Central memory CD8-positive, alpha-beta T cell (primary cell): ENCODE results near the gene SDC3.

ENCODE experiments used
- ATAC-seq: fragments of 150-1000 bp; cut with Tn5 transposase; replicated peaks from 2 replicates; pipeline ENCODE4 v1.10.0; 2022; ENCODE audit warnings: mild to moderate bottlenecking, moderate FRiP score, moderate number of reproducible peaks; ENCODE audit not compliant: poor library complexity, severe bottlenecking; ENCODE audit errors: extremely low read depth
- DNase-seq, 2 donors: peaks; one replicate each; pipeline ENCODE4 v3.0.0; 2021; ENCODE audit warnings: low spot score in 2 of 2
- H3K27ac Mint-ChIP-seq: one replicate; pipeline ENCODE4 v1.8.0; 2022; ENCODE audit warnings: low read depth, mild to moderate bottlenecking, moderate library complexity, mixed read lengths
- H3K27me3 Mint-ChIP-seq: one replicate; pipeline ENCODE4 v1.8.0; 2022; ENCODE audit warnings: mixed read lengths
- H3K36me3 Mint-ChIP-seq: one replicate; pipeline ENCODE4 v1.8.0; 2022; ENCODE audit warnings: mild to moderate bottlenecking, moderate library complexity, mixed read lengths; ENCODE audit not compliant: insufficient read depth
- H3K4me1 Mint-ChIP-seq: one replicate; pipeline ENCODE4 v1.8.0; 2022; ENCODE audit warnings: mixed read lengths
- H3K4me3 Mint-ChIP-seq: one replicate; pipeline ENCODE4 v1.8.0; 2022; ENCODE audit warnings: mild to moderate bottlenecking, moderate library complexity, mixed read lengths
- H3K9me3 Mint-ChIP-seq: one replicate; pipeline ENCODE4 v1.8.0; 2022; ENCODE audit warnings: mixed read lengths

The SDC3 gene

GRCh38 chr1:30906631-30907441 is 1.7 kb downstream of the SDC3 start:
- H3K4me3 Mint-ChIP-seq, result peak overlapping the region; percentile 77
- ATAC-seq (no peak), DNase-seq (no peak)
- peaks cover 15% of the 10 kb centered on the region for H3K4me1 Mint-ChIP-seq
- peaks cover 4% of the 10 kb centered on the region for H3K36me3 Mint-ChIP-seq
- H3K27ac Mint-ChIP-seq, result no peak overlapping the region
- H3K9me3 Mint-ChIP-seq, result no peaks in the 10 kb centered on the region
- H3K27me3 Mint-ChIP-seq, result peaks cover 31% of the 10 kb centered on the region

- H3K36me3 Mint-ChIP-seq, result peaks cover 4% of the 10 kb centered on the region
- no peaks in the 10 kb centered on the region for H3K9me3 Mint-ChIP-seq
- H3K4me3 Mint-ChIP-seq, result no peak overlapping the region
- H3K27ac Mint-ChIP-seq, result no peak overlapping the region
- peaks cover 15% of the 10 kb centered on the region for H3K4me1 Mint-ChIP-seq
- no peak for DNase-seq
- ATAC-seq, result no peak
- H3K27me3 Mint-ChIP-seq, result peaks cover 31% of the 10 kb centered on the region
Measured at GRCh38 chr1:30905916-30906620, 2.5 kb downstream of the SDC3 start.

- no peak overlapping the region for H3K4me3 Mint-ChIP-seq
Measured at GRCh38 chr1:30905403-30905802, 3.2 kb downstream of the SDC3 start.

GRCh38 chr1:30904962-30905335 is 3.6 kb downstream of the SDC3 start:
- Mint-ChIP-seq H3K4me1 (peaks cover 15% of the 10 kb centered on the region), H3K4me3 (no peak overlapping the region), H3K9me3 (no peaks in the 10 kb centered on the region), H3K27ac (no peak overlapping the region), H3K36me3 (peaks cover 4% of the 10 kb centered on the region), H3K27me3 (peaks cover 21% of the 10 kb centered on the region)
- ATAC-seq (no peak), DNase-seq (no peak)

More at GRCh38 chr1:30905403-30905802, 3.2 kb downstream of the SDC3 start:
- ATAC-seq (no peak), DNase-seq (no peak)
- peaks cover 26% of the 10 kb centered on the region for H3K27me3 Mint-ChIP-seq
- peaks cover 4% of the 10 kb centered on the region for H3K36me3 Mint-ChIP-seq
- no peak overlapping the region for H3K27ac Mint-ChIP-seq
- H3K4me1 Mint-ChIP-seq, result peaks cover 15% of the 10 kb centered on the region
- H3K9me3 Mint-ChIP-seq, result no peaks in the 10 kb centered on the region

GRCh38 chr1:30904191-30904961 is 4.2 kb downstream of the SDC3 start:
- peaks cover 11% of the 10 kb centered on the region for H3K4me1 Mint-ChIP-seq
- no peak overlapping the region for H3K4me3 Mint-ChIP-seq
- H3K27ac Mint-ChIP-seq, result no peak overlapping the region
- ATAC-seq (no peak), DNase-seq (no peak)
- no peaks in the 10 kb centered on the region for H3K9me3 Mint-ChIP-seq
- H3K27me3 Mint-ChIP-seq, result peaks cover 16% of the 10 kb centered on the region
- H3K36me3 Mint-ChIP-seq, result peaks cover 4% of the 10 kb centered on the region

GRCh38 chr1:30903343-30904034 is 5.1 kb downstream of the SDC3 start:
- Mint-ChIP-seq H3K4me3 (no peak overlapping the region), H3K36me3 (peaks cover 2% of the 10 kb centered on the region), H3K9me3 (no peaks in the 10 kb centered on the region), H3K27ac (no peak overlapping the region), H3K4me1 (peaks cover 6% of the 10 kb centered on the region), H3K27me3 (peaks cover 9% of the 10 kb centered on the region)
- no peak for ATAC-seq
- no peak for DNase-seq

- Mint-ChIP-seq H3K9me3 (no peaks in the 10 kb centered on the region), H3K27me3 (peaks cover 8% of the 10 kb centered on the region), H3K36me3 (peaks cover under 1% of the 10 kb centered on the region), H3K27ac (no peak overlapping the region), H3K4me1 (peaks cover 4% of the 10 kb centered on the region), H3K4me3 (no peak overlapping the region)
- ATAC-seq (no peak), DNase-seq (no peak)
Measured at GRCh38 chr1:30902593-30903290, 5.8 kb downstream of the SDC3 start.

GRCh38 chr1:30901798-30902581 is 6.6 kb downstream of the SDC3 start:
- ATAC-seq (no peak), DNase-seq (no peak)
- Mint-ChIP-seq H3K36me3 (no peaks in the 10 kb centered on the region), H3K4me3 (no peak overlapping the region), H3K27me3 (peaks cover under 1% of the 10 kb centered on the region), H3K9me3 (no peaks in the 10 kb centered on the region), H3K27ac (no peak overlapping the region), H3K4me1 (no peaks in the 10 kb centered on the region)

- H3K4me3 Mint-ChIP-seq, result no peak overlapping the region
- no peak for DNase-seq
- H3K36me3 Mint-ChIP-seq, result no peaks in the 10 kb centered on the region
- peaks cover 8% of the 10 kb centered on the region for H3K27me3 Mint-ChIP-seq
- H3K9me3 Mint-ChIP-seq, result no peaks in the 10 kb centered on the region
- no peak for ATAC-seq
- H3K4me1 Mint-ChIP-seq, result no peaks in the 10 kb centered on the region
- H3K27ac Mint-ChIP-seq, result no peak overlapping the region
Measured at GRCh38 chr1:30900931-30901560, 7.5 kb downstream of the SDC3 start.

- no peak overlapping the region for H3K4me3 Mint-ChIP-seq
- no peak for DNase-seq
- H3K4me1 Mint-ChIP-seq, result no peaks in the 10 kb centered on the region
- H3K9me3 Mint-ChIP-seq, result no peaks in the 10 kb centered on the region
- no peak for ATAC-seq
- H3K27ac Mint-ChIP-seq, result no peak overlapping the region
- H3K27me3 Mint-ChIP-seq, result peaks cover 13% of the 10 kb centered on the region
- H3K36me3 Mint-ChIP-seq, result no peaks in the 10 kb centered on the region
Measured at GRCh38 chr1:30900486-30900885, 8.1 kb downstream of the SDC3 start.
